Glomerular visceral epithelial cell (primary cell): Measurements from ENCODE around the gene NOL3.

Experiments used
- DNase-seq: peaks from one replicate; pipeline ENCODE4 v3.0.0-alpha.2; 2016; ENCODE audit errors: extremely low spot score

The NOL3 gene

DNA sequence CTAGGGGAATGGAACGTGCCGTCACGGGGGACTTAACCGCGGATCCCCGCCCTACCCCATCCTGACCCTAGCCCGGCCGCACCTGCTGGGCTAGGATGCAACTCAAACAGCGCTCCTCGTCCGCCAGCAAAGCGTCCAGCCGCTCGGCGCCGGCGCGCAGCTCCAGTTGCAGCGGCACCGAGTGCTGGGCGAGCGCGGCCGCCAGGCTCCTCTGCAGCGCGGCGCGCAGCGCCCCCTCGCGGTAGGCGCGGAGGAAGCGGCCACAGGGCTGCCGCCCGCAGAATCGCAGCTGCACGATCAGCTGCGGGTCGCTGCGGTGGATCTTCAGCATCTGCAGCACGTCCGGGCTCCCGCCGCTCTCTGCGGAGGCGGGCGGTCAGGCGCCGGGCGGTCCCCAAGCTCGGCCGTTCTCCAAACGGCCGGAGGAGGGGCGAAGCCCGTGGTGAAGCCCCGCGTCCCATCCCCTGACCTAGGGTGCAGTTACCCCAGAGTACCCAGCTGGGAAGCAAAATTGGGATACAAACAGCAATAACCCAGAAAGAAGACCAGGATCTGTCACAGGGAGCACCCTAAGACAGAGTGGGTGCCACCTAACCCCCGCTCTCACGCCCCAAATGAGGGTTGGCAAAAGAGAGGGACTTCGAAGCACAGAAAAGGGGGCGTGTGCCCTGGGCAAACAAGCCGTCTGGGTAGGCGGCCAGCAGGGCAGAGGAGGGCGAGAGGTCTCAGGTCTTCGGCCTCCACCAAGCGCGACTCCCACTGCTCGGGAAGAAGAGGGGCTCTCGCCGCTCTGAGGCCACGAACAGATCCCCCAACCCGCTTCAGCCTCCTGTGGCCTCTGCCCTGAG, 14.8 kb upstream of the NOL3 start:
- peak; percentile 72 for DNase-seq

DNA sequence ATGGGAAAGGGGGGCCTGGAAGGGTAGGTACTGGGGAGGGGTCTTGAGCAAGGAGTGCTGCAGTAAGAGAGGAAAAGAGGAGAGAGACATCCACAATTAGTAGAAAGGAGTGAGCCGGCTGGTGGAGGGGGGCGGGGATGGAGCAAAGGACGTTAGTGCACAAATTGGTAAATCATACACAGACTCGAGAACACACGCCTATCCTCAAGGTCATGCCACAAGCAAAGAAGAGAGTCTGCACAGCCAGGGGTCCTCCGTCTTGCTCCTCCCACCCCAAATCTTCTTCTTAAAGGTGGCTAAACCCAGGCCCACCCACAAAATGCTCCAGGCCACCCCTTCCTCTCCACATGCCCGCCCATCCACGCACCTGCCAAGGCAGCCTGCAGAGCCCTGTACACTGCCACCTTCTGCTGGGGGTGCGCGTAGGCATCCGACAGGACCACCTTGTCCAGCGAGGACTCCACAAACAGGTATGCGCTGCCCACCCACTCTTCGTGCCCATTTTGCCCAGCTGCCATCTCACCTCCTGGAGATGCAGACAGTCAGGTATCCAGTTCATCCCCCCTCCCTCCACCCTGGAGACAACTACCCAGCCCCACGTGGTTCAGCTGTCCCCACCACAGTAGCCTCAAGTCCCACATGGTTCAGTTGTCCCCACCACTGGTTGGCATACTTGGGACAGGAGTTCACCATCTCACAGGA, 14.0 kb upstream of the NOL3 start:
- no peak for DNase-seq

DNA sequence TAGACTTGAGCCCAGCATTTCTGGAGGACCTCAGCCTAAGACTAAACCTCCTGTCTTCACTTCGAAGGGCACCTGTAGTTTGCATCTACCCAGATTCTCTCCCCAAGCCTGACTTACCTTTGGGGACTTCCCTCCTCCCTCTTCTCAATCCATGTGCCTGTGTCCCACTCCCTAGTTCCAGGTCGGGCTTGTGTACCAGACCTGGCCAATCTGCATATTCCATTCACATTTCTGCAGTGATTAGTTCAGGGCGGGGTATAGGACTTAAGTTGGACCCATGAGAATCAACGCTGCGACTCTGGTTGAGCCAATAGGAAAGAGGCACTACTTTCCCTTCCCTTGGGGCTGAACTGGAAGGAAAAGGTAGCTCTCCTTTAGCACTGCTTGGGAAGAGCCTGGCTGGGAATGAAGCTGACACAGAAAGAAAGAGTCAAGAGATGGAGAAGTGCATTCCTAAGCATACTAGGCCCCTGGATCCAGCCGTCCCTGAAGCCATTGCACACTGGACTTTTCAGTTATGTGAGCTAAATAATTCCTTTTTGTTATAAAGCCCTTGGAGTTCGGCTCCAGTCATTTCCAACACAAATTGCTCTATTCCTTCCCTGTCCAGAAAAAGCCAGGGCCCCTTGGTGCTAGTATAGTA, 13.1 kb upstream of the NOL3 start:
- no peak for DNase-seq

DNA sequence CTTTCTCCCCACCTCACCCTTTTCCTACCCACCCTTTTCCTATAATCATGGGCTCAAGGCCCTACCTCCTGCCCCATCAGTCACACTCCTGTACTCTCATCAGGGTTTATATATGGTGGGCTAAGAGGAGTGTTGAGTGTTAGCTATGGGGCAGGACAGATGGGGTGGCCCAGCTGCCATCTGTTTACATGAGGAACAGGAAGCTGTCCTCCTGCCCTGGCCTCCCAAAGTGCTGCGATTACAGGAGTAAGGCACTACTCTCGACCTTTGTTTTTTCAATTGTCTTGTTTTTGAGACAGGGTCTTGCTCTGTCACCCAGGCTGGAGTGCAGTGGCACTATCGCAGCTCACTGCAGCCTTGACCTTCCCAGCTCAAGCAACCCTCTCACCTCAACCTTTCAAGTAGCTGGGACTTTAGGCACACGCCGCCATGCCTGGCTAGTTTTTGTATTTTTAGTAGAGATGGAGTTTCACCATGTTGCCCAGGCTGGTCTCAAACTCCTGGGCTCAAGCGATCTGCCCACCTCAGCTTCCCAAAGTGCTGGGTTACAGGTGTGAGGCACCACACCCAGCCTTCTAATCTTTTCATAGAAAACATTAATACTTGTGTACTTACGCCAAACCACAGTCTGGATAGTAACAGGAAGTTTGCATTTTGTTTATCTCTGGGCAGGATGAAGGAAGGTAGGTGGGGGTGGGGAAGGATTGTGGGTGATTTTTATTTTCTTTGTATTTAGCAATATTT, 12.3 kb upstream of the NOL3 start:
- no peak for DNase-seq

DNA sequence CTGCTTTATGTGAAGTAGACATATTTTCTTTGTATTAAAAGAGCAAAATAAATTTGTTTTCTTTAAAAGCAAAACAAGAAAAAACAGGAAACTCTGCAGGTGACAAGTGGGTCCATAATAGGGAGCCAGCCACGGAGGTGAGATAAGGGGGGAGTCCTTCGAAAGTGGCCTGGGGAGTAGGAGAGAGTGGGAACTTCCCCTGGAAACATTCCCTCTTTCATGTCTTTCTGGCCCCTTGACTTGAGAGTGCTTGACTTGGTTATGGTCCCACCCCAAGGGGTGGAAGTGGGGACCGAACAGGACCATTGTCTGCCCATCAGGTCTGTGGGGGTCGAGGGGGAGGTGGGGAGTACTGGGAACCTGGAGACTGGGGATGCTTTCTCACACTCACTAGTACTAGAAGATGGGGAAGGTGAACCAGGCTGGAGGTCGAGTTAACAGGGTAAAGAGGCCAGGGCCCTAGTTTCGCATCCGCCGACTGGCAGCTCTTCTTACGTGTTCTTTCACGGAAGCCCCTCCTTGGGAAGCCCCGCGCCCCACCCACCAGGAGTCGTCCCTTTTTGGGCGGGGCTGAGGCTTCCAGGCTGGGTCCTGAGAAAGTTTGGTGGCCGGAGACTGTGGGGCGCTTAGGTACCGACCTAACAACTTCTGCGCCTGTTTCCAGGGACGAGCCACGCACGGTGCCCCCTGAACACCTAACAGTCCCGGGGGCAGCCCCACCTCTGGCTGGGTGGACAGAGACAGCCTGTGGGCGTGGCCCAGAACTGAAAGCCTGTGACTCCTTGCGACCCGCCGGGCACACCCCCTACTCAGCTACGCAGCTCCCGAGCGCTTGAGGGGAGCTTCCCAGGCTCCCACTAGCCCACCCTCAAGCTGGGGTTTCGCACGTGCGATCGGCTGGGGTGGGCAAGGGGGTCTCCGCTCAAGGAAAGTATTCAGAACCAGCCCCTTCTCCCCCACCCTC, 11.4 kb upstream of the NOL3 start:
- peak; percentile 32 for DNase-seq

DNA sequence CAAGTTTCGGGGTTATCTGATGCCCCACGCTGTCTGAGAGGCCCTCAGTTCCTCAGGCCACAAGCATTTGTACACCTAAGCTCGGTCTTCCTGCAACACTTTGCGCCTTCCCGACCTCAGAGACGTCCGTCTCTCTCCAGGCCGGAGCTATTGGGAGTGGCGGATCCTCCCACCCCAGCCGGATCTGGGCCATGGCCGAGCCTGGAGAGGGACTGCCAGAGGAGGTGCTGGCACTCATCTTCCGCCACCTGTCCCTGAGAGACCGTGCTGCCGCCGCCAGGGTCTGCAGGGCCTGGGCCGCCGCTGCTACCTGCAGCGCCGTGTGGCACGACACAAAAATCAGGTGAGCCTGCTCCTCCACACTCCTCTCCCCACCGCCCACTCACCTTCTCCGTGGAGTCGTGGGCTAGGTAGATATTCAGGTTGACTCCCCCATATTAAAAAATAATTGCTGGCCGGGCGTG, 8.7 kb upstream of the NOL3 start:
- no peak for DNase-seq

DNA sequence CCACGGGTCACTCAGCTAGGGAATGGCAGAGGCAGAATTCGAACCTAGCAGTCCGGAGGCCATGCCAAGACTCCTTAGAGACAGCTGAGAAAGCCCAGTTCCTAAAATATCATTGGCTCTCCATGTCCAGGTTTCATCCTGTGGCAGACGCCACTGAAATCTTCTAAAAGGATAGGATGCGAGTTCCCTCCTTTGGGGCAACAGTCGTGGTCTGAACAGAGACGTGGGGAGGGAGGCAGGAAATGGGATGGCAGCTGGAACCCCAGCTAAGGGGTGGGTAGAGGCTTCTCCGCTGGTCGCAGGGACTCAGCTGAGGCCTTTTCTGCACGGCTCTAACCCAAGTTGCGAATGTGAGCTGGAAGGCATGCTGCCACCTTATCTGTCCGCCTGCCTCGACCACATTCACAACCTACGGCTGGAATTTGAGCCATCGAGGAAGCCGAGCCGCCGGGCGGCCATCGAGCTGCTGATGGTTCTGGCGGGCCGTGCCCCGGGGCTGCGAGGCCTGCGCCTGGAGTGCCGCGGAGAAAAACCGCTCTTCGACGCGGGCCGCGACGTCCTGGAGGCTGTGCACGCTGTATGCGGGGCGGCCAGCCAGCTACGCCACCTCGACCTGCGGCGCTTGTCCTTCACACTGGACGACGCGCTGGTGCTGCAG, 7.7 kb upstream of the NOL3 start:
- DNase-seq = no peak

DNA sequence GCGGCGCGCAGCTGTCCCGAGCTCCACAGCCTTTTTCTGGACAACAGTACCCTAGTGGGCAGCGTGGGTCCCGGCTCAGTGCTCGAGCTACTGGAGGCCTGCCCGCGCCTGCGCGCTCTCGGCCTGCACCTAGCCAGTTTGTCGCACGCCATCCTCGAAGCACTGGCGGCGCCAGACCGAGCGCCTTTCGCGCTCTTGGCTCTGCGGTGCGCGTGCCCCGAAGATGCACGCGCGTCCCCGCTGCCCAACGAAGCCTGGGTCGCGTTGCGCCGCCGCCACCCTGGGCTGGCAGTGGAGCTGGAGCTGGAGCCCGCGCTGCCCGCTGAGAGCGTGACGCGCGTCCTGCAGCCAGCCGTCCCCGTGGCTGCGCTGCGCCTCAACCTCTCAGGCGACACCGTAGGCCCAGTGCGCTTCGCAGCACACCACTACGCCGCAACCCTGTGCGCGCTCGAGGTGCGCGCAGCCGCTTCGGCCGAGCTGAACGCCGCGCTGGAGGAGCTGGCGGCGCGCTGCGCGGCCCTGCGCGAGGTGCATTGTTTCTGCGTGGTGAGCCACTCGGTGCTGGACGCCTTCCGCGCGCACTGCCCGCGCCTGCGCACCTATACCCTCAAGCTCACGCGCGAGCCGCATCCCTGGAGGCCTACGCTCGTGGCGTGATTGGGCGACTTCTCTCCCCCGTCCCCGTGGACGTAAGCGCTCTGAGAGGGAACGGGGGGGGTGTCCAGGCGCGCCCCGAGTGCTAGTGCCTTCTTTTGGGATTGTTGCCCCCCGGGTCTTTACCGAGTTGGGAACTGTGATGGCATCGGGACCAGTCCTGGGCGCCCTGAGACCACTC, 7.0 kb upstream of the NOL3 start:
- DNase-seq = no peak

DNA sequence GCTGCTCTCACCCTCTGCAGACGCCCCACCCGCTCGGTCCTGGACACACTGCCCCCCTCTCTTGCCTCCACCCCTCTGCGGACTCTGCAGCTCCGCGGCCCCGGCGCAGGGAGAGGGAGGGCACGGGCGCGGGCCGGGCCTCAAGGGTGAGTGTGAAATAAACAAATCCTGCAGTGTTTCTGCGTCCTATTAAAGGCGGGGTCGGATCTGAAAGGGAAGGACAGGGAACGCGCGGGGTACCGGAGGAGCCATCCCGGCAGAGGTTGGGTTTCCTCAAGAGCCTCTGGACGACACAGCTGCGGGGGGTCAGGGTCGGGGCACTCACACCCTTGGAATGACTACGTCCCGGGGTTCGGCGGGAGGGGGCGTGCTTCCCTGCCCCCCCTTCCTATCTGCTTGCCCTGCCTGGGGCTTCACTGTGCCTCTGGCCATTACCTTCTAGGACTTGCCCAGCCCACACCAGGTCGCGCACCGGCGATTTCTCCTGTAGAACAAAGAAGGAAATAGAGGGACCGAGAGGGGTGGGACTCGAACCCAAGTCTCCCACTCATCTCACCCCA, 6.3 kb upstream of the NOL3 start:
- no peak for DNase-seq

DNA sequence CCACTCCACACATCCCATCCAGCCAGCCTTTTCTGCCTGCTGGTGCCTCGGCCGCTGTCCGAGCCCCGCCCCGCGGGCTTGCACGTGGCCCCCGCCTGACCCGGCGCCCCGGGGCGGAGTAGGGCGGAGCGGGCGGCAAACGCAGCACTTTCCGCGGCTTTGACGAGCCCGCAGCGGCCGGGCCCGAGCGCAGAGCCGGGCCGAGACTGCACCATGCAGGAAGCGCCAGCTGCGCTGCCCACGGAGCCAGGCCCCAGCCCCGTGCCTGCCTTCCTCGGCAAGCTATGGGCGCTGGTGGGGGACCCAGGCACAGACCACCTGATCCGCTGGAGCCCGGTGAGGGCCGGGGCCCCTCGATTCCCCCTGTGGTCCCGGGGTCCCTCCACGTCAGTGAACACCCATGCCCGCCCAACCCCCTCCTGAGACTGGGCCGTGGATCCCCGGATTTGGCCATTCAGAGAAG, 5.7 kb upstream of the NOL3 start, which contains the start of gene HSF4:
Gene HSF4, plus strand, starts transcription at position 147 of the 463 bp plus-strand sequence. Its CDS starts 67 bp downstream, at position 214.
- DNase-seq = no peak

DNA sequence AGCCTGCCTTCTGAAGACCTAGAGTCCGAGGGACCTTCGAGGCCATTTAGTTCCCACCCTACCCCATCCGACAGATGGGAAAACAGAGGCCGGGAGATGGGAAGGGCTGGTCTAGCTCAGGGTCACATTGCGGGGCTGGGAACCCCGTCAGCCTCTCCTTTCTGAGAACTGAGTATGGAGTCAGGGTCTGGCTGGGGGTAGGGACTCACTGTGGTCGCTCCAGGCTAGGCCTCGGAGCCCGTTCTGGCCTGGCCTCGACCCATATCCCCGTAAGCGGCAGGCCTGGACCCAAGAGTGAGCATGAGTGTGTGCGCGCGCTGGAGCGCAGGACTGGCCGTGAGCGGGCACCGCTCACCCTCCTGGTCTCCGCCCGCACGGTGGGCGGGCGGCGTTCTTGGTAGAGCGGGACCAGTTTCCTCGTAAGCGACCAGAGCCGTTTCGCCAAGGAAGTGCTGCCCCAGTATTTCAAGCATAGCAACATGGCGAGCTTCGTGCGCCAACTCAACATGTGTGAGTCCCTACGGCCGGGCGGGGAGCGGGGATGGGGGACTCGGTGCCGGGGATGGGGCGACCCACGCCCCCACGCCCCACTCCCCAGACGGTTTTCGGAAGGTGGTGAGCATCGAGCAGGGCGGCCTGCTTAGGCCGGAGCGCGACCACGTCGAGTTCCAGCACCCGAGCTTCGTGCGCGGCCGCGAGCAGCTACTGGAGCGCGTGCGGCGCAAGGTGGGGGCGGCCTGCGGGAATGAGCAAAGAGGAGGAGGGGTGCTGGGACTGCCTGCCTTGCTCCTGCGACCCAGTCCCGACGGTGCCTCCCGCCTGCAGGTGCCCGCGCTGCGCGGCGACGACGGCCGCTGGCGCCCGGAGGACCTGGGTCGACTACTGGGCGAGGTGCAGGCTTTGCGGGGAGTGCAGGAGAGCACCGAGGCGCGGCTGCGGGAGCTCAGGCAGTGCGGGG, 4.9 kb upstream of the NOL3 start:
- DNase-seq = no peak

DNA sequence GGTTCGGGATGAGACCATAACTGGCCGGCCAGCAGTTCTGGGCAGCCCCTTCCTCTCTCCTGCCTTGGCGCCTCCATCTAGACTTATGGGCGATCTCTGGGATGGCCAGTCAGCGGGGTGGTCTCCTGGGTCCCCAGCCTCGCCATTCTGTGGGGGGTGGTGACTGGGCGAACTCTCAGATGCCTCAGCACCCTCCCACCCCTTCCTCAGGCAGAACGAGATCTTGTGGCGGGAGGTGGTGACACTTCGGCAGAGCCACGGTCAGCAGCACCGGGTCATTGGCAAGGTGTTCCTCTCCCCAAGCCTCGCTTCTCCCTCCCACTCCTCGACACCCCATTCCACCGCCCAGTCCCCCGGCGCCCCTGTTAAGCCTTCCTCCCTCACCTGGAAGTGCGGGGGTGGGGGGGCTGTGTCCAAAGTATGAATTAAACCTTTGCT, 4.2 kb upstream of the NOL3 start:
- DNase-seq = no peak

DNA sequence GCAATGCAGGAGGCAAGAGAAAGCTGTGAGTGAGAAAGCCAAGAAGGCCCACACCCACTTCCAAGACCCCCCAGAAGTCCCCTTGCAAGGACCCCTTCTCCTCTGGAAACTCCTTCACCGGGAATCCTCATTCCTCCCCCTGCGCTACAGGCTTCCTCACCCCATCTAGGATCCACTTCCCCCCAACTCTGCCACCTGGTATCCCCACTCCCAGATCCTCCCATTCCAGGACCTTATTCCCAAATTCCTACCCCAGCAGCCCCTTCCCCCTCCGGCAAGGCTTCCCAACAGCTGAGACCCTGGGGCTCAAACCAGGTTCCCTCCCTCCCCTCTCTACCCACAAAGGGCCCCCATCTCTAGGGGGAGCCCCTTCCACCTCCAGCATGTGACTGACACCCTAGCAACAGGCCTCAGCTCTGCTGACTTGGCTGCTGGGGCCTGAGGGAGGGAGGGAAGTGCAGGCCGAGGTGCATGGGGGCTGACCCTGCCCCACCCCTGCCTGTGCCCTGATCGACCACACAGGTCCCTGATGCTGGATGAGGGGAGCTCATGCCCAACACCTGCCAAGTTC, 3.7 kb upstream of the NOL3 start:
- DNase-seq = no peak

DNA sequence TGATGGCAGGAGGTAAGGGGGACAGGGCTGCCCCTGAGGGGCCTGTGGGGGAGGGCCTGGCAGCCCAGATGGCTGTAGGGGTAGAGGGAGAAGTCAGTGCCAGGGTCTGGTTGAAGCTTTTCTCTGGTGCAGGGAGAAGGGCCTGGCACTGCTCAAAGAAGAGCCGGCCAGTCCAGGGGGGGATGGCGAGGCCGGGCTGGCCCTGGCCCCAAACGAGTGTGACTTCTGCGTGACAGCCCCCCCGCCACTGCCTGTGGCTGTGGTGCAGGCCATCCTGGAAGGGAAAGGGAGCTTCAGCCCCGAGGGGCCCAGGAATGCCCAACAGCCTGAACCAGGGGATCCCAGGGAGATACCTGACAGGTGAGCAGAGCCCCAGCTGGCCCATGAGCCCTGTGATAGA, 2.8 kb upstream of the NOL3 start:
- DNase-seq = no peak

DNA sequence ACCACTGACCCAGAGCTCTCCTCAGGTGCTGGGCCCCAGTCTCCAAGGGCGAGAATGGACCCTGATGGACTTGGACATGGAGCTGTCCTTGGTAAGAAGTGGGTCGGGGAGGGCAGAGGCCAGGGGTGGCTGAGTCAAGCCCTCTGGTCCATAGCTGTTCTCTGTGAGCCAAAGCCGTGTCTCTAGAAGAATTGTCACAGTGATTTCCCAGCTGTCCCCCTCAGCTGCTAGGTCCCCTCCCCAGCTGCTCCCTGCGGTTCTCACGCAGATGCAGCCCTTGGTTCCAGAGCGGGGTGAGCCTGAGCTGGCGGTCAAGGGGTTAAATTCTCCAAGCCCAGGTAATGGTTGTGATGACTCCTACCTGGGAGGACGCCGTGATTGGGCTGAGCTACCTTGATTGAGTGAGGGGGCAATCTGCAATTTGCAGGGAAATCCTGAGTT, 1.3 kb upstream of the NOL3 start:
- no peak for DNase-seq

DNA sequence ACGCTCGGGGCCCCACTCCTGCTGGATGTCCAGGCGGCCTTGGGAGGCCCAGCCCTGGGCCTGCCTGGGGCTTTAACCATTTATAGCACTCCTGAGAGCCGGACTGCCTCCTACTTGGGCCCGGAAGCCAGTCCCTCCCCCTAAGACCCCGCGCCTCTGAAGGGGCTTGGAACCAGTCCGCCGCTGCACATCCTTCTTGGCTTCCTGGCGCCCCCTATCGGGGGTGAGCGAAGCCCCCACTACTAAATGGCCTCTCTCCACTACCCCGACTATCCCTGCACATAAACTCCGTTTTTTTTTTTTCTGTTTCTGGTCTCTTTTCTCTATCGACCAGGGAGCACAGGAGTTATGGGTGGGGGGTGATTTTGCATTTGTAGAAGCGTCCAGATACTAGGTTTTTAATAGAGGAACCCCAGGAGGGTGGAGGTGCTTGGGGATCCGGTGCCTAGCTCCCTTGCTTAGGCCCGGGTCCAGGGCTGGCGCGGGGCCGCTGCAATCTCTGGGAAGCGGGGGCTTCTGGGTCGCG, 633 bp upstream of the NOL3 start:
- no peak for DNase-seq
